Ascending aorta (tissue), 2 donors: ENCODE results near the gene MRPL58. TPM values are rescaled to one million over a fixed set of nuclear protein-coding genes. Genes with fewer than 3 reads are reported as not detected.
"Not testable (repeated sequence)": the region's sequence is repeated elsewhere in the genome, so short reads cannot be mapped to it uniquely, and the experiment has no call there.

Experiments used
- DNase-seq, 2 donors: peaks; one replicate each; pipeline ENCODE4 v3.0.0-alpha.2; 2019; ENCODE audit warnings: low spot score in 2 of 2
- H3K27ac ChIP-seq, 2 donors: fragments of 200-600 bp; sonication (generic); one replicate each; pipeline ENCODE4 v1.5.1; 2016 to 2017; ENCODE audit warnings: mild to moderate bottlenecking in 1 of 2
- H3K27me3 ChIP-seq: fragments of 200-600 bp; sonication (generic); one replicate; pipeline ENCODE4 v1.5.1; 2017
- H3K36me3 ChIP-seq, 2 donors: fragments of 200-600 bp; sonication (generic); one replicate each; pipeline ENCODE4 v1.5.1; 2016
- H3K4me1 ChIP-seq, 2 donors: fragments of 200-600 bp; sonication (generic); one replicate each; pipeline ENCODE4 v1.5.1; 2016 to 2017; ENCODE audit warnings: mild to moderate bottlenecking in 1 of 2
- H3K4me3 ChIP-seq, 2 donors: fragments of 200-600 bp; sonication (generic); one replicate each; pipeline ENCODE4 v1.5.1; 2016 to 2017; ENCODE audit warnings: mild to moderate bottlenecking in 1 of 2
- H3K9me3 ChIP-seq, 2 donors: fragments of 200-600 bp; sonication (generic); one replicate each; pipeline ENCODE4 v1.5.1; 2016
- intact Hi-C: fragments of 100-400 bp; cut with DNase I; formaldehyde crosslinking; loops from one replicate; pipeline ENCODE4 v1.15.1; 2023
- total RNA-seq: library from RNA; depleted of rRNA; stranded (reverse); fragments of >200 nt; gene quantifications from one replicate; pipeline ENCODE4 v1.1.0, GENCODE V29; 2016
- TF ChIP-seq, protein P1 (sequence below), 3 experiments: fragments of 200-600 bp in 2 of 3; fragments of 450-650 bp in 1 of 3; sonication (generic) in 2 of 3; IDR thresholded peaks; one replicate each; pipeline ENCODE4 v1.5.1; 2016 to 2019; ENCODE audit warnings: antibody characterized with exemption in 3 of 3, mild to moderate bottlenecking in 1 of 3, moderate library complexity in 1 of 3

The MRPL58 gene
- total RNA-seq, 1 donor from 2014 or later, result 14.5 TPM

DNA sequence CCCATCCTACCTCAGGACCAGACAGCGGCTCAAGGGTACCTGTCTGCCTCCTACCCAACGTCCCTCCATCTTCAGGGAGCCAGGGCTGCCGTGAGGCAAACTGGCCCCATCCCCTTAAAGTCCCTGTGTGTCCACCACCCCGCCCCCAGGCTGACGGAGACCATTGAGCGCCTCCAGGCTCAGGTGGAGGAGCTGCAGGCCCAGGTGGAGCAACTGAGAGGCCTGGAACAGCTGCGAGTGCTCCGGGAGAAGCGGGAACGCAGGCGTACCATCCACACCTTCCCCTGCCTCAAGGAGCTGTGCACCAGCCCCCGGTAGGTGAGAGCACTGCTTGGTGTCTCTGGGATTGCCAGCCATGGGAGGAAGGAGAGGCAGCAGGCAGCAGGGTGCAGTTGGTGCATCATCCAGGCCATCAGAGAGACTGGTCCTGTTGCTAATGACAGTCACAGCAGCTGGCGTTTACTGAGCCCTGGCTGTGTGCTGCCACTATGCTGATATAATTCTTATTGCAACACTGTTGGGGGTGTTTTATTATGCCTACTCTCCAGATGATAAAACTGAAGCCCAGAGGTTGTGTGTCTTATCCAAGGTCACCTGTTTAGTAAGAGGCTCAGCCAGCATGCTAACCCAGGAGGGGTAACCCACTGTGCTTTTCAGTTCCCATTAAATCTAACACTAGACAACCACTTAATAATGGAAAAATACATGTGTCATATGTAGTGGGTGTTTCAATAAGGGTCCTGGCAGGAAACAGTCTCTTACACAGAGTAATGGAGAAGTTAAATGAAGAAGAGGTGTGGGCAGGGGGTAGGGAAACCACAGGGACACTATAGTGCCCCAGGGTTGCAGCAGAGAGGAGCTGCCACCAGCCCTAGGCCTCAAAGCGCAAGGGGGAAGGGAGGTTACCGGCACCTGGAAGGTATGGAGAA is 10.3 kb upstream of the MRPL58 start:
- Histone ChIP-seq H3K27me3 (no peaks in the 10 kb centered on the region), H3K36me3 (peaks cover 47 to 58% of the 10 kb centered on the region in 2 donors)

DNA sequence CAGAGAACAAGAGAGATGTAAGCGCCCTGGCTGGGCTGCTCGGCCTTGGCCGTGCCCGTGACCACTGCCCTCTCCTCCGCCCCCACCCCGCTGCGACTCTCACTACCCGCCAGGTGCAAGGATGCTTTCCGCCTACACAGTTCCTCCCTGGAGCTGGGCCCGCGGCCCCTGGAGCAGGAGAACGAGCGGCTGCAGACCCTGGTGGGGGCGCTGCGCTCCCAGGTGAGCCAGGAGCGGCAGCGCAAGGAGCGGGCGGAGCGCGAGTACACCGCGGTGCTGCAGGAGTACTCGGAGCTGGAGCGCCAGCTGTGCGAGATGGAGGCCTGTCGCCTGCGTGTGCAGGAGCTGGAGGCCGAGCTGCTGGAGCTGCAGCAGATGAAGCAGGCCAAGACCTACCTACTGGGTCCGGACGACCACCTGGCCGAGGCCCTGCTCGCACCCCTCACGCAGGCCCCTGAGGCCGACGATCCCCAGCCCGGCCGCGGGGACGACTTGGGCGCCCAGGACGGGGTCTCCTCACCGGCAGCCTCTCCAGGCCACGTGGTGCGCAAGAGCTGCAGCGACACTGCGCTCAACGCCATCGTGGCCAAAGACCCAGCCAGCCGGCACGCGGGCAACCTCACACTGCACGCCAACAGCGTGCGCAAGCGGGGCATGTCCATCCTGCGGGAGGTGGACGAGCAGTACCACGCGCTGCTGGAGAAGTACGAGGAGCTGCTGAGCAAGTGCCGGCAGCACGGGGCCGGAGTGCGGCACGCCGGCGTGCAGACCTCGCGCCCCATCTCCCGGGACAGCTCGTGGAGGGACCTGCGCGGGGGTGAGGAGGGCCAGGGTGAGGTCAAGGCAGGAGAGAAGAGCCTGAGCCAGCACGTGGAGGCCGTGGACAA is 9.2 kb upstream of the MRPL58 start:
- Histone ChIP-seq H3K27ac (no peak overlapping the region), H3K36me3 (peaks cover 47 to 58% of the 10 kb centered on the region in 2 donors), H3K4me3 (no peak overlapping the region), H3K27me3 (no peaks in the 10 kb centered on the region), H3K9me3 (no peaks in the 10 kb centered on the region), H3K4me1 (no peaks in the 10 kb centered on the region)
- no peak for DNase-seq
- intact Hi-C loops, result no loop called here
- TF ChIP-seq, protein P1, sequence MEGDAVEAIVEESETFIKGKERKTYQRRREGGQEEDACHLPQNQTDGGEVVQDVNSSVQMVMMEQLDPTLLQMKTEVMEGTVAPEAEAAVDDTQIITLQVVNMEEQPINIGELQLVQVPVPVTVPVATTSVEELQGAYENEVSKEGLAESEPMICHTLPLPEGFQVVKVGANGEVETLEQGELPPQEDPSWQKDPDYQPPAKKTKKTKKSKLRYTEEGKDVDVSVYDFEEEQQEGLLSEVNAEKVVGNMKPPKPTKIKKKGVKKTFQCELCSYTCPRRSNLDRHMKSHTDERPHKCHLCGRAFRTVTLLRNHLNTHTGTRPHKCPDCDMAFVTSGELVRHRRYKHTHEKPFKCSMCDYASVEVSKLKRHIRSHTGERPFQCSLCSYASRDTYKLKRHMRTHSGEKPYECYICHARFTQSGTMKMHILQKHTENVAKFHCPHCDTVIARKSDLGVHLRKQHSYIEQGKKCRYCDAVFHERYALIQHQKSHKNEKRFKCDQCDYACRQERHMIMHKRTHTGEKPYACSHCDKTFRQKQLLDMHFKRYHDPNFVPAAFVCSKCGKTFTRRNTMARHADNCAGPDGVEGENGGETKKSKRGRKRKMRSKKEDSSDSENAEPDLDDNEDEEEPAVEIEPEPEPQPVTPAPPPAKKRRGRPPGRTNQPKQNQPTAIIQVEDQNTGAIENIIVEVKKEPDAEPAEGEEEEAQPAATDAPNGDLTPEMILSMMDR (IDR thresholded peaks at IDR 0.05), result no peak

More for the DNA sequence above, 10.3 kb upstream of the MRPL58 start:
- TF ChIP-seq, protein P1 (IDR thresholded peaks at IDR 0.05), result no peak
- H3K4me3 ChIP-seq, result no peak overlapping the region
- no peaks in the 10 kb centered on the region for H3K4me1 ChIP-seq
- intact Hi-C loops, result no loop called here
- no peak for DNase-seq
- H3K27ac ChIP-seq, result no peak overlapping the region
- H3K9me3 ChIP-seq, result no peaks in the 10 kb centered on the region

DNA sequence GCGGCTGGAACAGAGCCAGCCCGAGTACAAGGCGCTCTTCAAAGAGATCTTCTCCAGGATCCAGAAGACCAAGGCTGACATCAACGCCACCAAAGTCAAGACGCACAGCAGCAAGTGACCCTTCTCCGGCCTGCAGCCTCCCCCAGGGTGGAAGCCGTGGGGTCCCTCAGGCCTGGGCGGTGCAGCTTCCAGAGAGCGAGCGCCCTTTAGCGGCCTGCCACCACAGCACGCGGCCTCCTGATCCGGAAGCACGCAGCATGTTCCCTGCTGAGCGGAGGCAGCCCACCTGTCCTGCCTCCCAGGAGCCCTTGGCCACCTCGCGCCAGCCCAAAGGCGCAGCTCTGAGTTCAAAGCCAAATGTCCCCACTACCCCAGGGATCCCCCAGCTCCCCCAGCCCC is 8.5 kb upstream of the MRPL58 start:
- TF ChIP-seq, protein P1 (IDR thresholded peaks at IDR 0.05), result no peak
- H3K36me3 ChIP-seq, result peaks cover 47 to 58% of the 10 kb centered on the region in 2 donors
- H3K4me1 ChIP-seq, result no peaks in the 10 kb centered on the region
- H3K9me3 ChIP-seq, result no peaks in the 10 kb centered on the region
- no peaks in the 10 kb centered on the region for H3K27me3 ChIP-seq
- intact Hi-C loops, result no loop called here
- H3K27ac ChIP-seq, result no peak overlapping the region
- no peak for DNase-seq
- H3K4me3 ChIP-seq, result no peak overlapping the region

DNA sequence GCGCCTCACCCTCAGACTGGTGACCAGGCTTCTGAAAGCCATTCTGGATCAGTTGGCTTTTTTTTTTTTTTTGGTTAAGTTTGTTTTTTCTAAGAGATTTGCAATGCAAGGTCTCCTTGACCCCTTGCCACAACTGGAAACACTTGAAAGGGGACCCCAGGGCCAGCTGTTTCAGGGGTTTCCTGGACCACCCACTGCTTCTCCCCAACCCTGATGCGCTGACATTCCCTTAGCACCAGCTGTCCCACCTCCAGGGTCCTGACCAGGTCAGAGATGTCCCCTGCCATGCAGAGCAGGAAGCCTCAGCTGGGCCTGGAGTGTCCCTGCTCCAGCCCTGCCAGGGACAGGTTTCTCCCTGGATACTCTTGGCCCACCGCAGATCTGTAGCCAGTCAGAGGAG is 8.1 kb upstream of the MRPL58 start:
- Histone ChIP-seq H3K4me1 (no peaks in the 10 kb centered on the region), H3K4me3 (no peak overlapping the region), H3K36me3 (peaks cover 46 to 57% of the 10 kb centered on the region in 2 donors), H3K9me3 (no peaks in the 10 kb centered on the region), H3K27ac (no peak overlapping the region), H3K27me3 (no peaks in the 10 kb centered on the region)
- TF ChIP-seq, protein P1 (IDR thresholded peaks at IDR 0.05), result no peak
- intact Hi-C loops, result no loop called here
- no peak for DNase-seq

DNA sequence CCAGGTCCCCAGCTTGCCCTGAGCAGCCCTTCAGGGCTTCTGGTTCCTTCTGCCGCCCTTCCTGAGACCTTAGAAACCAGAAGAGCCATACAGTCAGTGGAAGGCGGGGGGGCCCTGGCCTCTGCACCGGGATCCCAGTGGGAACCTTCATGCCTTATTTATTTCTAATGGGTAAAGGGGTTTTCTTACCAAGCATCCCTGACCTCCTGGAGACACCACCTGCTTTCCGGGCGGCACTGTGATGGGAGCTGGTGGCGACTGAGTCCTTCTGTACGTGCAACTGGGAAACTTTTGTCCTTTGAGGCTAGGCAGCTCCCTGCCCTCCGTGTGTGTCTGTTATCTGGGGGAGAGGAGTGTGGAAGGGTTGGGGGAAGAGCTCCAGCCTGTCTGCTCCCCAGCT is 7.2 kb upstream of the MRPL58 start:
- peaks cover 39 to 48% of the 10 kb centered on the region in 2 donors for H3K36me3 ChIP-seq
- no peak for DNase-seq
- intact Hi-C loops, result no loop called here
- no peak overlapping the region for H3K4me3 ChIP-seq
- H3K4me1 ChIP-seq, result no peaks in the 10 kb centered on the region
- no peak overlapping the region for H3K27ac ChIP-seq
- H3K27me3 ChIP-seq, result no peaks in the 10 kb centered on the region
- no peaks in the 10 kb centered on the region for H3K9me3 ChIP-seq
- TF ChIP-seq, protein P1 (IDR thresholded peaks at IDR 0.05), result no peak

DNA sequence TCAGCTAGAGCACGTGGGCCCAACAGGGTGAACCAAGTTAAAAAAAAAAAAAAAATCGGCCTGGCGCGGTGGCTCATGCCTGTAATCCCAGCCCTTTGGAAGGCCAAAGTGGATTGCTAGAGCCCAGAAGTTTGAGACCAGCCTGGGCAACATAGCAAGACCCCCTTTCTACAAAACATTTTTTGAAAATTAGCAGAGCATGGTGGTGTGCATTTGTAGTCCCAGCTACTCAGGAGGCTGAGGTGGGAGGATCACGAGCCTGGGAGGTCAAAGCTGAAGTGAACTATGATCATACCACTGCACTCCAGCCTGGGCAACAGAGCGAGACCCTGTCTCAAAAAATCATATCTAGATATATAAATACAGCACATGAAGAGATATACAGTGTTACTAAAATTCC is 6.4 kb upstream of the MRPL58 start:
- intact Hi-C loops, result not testable (repeated sequence)

More for the DNA sequence above, 6.4 kb upstream of the MRPL58 start:
- not testable (repeated sequence) for H3K27ac ChIP-seq, H3K4me3 ChIP-seq, H3K9me3 ChIP-seq, DNase-seq, H3K27me3 ChIP-seq, H3K4me1 ChIP-seq
- peaks cover 38 to 42% of the 10 kb centered on the region in 2 donors for H3K36me3 ChIP-seq
